ENCODE data around the gene RPL10. TPM values are rescaled to one million over a fixed set of nuclear protein-coding genes. Genes with fewer than 3 reads are reported as not detected.

RPL10 gene
- total and polyA plus RNA-seq, 11 donors: 1,381 to 5,995 (median 2,140) TPM

DNA sequence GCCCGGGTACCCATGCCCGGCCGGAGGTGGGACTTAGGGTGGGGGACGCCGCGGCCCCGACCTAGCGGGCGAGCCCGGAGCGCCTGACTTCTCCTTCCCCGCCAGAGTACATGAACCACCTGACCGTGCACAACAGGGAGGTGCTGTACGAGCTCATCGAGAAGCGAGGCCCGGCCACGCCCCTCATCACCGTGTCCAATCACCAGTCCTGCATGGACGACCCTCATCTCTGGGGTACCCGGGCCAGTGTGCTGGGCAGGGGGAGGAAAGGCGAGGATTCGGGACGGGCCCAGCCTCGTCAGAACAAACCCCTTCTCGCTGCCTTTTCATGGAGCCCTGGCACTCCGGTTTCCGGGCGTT, 13.8 kb downstream of the RPL10 start:
- 1 to 64% (median 19%) methylated on average over 17 to 29 of the region's 29 CpGs for WGBS, 4 donors
- peak in 1 of 2 donors; percentile 7 for TF ChIP-seq POLR2A (IDR thresholded peaks at IDR 0.05)
- TF ChIP-seq, protein P1, sequence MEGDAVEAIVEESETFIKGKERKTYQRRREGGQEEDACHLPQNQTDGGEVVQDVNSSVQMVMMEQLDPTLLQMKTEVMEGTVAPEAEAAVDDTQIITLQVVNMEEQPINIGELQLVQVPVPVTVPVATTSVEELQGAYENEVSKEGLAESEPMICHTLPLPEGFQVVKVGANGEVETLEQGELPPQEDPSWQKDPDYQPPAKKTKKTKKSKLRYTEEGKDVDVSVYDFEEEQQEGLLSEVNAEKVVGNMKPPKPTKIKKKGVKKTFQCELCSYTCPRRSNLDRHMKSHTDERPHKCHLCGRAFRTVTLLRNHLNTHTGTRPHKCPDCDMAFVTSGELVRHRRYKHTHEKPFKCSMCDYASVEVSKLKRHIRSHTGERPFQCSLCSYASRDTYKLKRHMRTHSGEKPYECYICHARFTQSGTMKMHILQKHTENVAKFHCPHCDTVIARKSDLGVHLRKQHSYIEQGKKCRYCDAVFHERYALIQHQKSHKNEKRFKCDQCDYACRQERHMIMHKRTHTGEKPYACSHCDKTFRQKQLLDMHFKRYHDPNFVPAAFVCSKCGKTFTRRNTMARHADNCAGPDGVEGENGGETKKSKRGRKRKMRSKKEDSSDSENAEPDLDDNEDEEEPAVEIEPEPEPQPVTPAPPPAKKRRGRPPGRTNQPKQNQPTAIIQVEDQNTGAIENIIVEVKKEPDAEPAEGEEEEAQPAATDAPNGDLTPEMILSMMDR (IDR thresholded peaks at IDR 0.05): no peak
- no peaks in the 10 kb centered on the region for H3K27me3 ChIP-seq
- DNase-seq (peak; percentile 57 to 77 (median 71)), ATAC-seq (peak; percentile 64 to 81 (median 79))
- peak overlapping the region; percentile 92 to 99 (median 96) for H3K27ac ChIP-seq
- H3K9me3 ChIP-seq: no peaks in the 10 kb centered on the region
- intact Hi-C loops (cut with DNase I): loop anchor here in 1 of 10 donors (2.0 kb wide), 1 partner anchor 25 kb away; the partner anchor contains the start of gene GDI1
- H3K36me3 ChIP-seq: peaks cover 0 to 15% (median 5%) of the 10 kb centered on the region in 9 donors
- peaks cover 0 to 28% (median 8%) of the 10 kb centered on the region in 12 donors for H3K4me1 ChIP-seq
- H3K4me3 ChIP-seq: peak overlapping the region; percentile 51 to 97 (median 80)

DNA sequence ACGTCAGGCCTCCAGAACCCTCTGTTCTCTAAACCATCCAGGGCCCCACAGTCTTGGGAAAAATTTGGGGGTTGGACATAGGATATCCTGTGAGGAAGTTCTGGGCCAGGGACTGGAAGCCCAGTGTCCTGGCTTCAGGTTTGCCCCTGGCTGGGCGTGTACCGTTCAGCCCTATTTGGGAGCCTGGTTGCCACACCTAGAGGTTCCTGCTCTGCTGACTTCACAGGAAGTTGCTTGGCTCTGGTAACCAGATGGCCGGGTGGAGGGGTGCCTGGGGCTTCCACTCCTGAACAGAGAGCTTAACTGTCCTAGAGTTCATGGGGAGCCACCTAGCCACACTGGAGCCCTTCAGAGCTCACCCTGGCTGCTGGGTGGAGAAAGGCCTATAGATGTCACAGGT, 14.3 kb downstream of the RPL10 start:
- peak overlapping the region in 10 of 12 donors; percentile 52 to 97 (median 80) for H3K4me3 ChIP-seq
- ATAC-seq (peak; percentile 19 to 73 (median 57)), DNase-seq (peak in 4 of 5 donors; percentile 25 to 64 (median 52))
- H3K27ac ChIP-seq: peak overlapping the region; percentile 92 to 99 (median 96)
- no peaks in the 10 kb centered on the region for H3K27me3 ChIP-seq
- no peaks in the 10 kb centered on the region for H3K9me3 ChIP-seq
- intact Hi-C loops (cut with DNase I): loop anchor here in 1 of 10 donors (2.0 kb wide), 1 partner anchor 24 kb away; the partner anchor contains the start of gene GDI1
- 28 to 56% (median 37%) methylated on average over 4 of the region's 4 CpGs for WGBS, 4 donors
- peaks cover 0 to 15% (median 5%) of the 10 kb centered on the region in 9 donors for H3K36me3 ChIP-seq
- H3K4me1 ChIP-seq: peaks cover 0 to 28% (median 8%) of the 10 kb centered on the region in 12 donors
- no peak for TF ChIP-seq POLR2A (IDR thresholded peaks at IDR 0.05)
- TF ChIP-seq, protein P1 (IDR thresholded peaks at IDR 0.05): no peak

DNA sequence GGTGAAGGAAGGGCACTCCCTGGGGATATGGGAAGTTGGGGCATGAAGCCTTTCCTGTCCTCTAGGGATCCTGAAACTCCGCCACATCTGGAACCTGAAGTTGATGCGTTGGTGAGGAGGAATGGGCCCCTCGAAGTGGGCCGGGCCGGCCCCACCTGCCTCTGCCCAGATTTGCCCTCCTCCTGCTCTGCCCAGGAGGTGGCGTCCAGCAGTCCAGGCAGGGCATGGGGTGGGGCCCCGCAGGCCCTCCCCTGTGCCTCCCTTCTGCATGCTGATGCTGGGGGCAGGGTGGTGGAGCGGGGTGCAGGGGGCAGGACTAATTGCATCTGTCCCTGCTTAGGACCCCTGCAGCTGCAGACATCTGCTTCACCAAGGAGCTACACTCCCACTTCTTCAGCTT, 15.0 kb downstream of the RPL10 start:
- WGBS, 4 donors: 65 to 84% (median 75%) methylated on average over 5 to 7 of the region's 8 CpGs
- H3K27ac ChIP-seq: peak overlapping the region in 9 of 12 donors; percentile 43 to 99 (median 96)
- no peaks in the 10 kb centered on the region for H3K9me3 ChIP-seq
- peaks cover 0 to 15% (median 5%) of the 10 kb centered on the region in 9 donors for H3K36me3 ChIP-seq
- H3K4me1 ChIP-seq: peaks cover 0 to 28% (median 8%) of the 10 kb centered on the region in 12 donors
- H3K4me3 ChIP-seq: no peak overlapping the region
- TF ChIP-seq, protein P1 (IDR thresholded peaks at IDR 0.05): no peak
- TF ChIP-seq POLR2A (IDR thresholded peaks at IDR 0.05): no peak
- DNase-seq (no peak), ATAC-seq (no peak)
- intact Hi-C loops (cut with DNase I): loop anchor here in 1 of 10 donors (2.0 kb wide), 1 partner anchor 24 kb away; the partner anchor contains the start of gene GDI1
- no peaks in the 10 kb centered on the region for H3K27me3 ChIP-seq

DNA sequence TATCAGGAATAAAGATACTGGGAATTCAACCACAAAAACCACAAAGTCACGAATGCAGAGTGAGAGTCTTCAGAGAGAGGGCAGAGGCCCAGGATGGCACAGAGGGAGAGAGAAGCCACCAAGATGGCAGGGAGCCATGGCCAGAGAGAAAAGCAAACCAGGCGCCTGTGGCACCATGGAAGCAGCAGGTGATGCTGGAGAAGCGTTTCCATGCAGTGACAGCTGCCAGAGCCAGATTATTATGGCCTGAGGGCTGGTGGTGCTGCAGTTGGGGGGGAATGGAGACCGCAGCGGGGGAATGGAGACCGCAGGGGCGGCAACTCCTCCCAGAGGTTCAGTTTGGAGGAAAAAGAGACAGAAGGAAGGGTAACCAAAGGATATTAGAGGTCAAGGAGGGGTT, 19.0 kb downstream of the RPL10 start:
- intact Hi-C loops (cut with DNase I): no loop called here
- no peak for TF ChIP-seq POLR2A (IDR thresholded peaks at IDR 0.05)
- TF ChIP-seq, protein P1 (IDR thresholded peaks at IDR 0.05): no peak
- 68 to 90% (median 77%) methylated on average over 7 of the region's 7 CpGs for WGBS, 4 donors
- Histone ChIP-seq H3K27ac (no peak overlapping the region), H3K36me3 (peaks cover 0 to 15% (median 5%) of the 10 kb centered on the region in 9 donors), H3K9me3 (no peaks in the 10 kb centered on the region), H3K4me1 (peaks cover 0 to 22% (median 6%) of the 10 kb centered on the region in 12 donors), H3K4me3 (no peak overlapping the region), H3K27me3 (no peaks in the 10 kb centered on the region)
- no peak for DNase-seq
- ATAC-seq: no peak

Data from heart left ventricle (tissue), 16 donors.